ENCODE results near the gene ZBTB25.

Gene ZBTB25

DNA sequence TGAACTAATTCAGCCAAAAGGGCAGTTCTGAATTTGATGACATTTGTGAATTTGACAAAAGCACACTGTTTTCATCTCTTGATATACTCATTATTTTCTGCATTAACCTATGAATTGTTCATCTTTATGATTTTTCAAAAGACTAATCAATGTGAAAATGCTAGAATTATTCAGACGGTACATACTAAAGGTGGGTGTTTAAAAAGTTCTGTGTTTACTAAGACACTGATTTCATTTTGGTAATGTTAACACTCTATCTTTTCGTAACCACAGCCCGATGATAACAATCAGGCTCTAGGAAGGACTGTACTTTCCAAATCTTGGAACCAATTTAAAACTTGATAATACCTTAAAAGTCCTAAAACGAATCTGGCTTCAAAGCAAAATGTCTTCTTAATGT is 28.9 kb downstream of the ZBTB25 start:
- no peak overlapping the region for H3K4me3 ChIP-seq (ENCODE audit: low read depth, low read length)
- no peaks in the 10 kb centered on the region for H3K27me3 ChIP-seq (ENCODE audit: control insufficient read depth, insufficient read depth, low read length)
- no peak overlapping the region for H3K9ac ChIP-seq
- H3K4me2 ChIP-seq (ENCODE audit: low read length): no peak overlapping the region
- peaks cover 3% of the 10 kb centered on the region for H3K79me2 ChIP-seq
- no peaks in the 10 kb centered on the region for H3K36me3 ChIP-seq (ENCODE audit: control insufficient read depth, insufficient read depth, low read length)
- TF ChIP-seq, protein P1, sequence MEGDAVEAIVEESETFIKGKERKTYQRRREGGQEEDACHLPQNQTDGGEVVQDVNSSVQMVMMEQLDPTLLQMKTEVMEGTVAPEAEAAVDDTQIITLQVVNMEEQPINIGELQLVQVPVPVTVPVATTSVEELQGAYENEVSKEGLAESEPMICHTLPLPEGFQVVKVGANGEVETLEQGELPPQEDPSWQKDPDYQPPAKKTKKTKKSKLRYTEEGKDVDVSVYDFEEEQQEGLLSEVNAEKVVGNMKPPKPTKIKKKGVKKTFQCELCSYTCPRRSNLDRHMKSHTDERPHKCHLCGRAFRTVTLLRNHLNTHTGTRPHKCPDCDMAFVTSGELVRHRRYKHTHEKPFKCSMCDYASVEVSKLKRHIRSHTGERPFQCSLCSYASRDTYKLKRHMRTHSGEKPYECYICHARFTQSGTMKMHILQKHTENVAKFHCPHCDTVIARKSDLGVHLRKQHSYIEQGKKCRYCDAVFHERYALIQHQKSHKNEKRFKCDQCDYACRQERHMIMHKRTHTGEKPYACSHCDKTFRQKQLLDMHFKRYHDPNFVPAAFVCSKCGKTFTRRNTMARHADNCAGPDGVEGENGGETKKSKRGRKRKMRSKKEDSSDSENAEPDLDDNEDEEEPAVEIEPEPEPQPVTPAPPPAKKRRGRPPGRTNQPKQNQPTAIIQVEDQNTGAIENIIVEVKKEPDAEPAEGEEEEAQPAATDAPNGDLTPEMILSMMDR (IDR thresholded peaks at IDR 0.05): no peak
- H3K9me3 ChIP-seq (ENCODE audit: control insufficient read depth, low read length): no peaks in the 10 kb centered on the region
- H3K4me1 ChIP-seq: no peaks in the 10 kb centered on the region
- no peak overlapping the region for H3K27ac ChIP-seq
- no peak overlapping the region for H2AFZ ChIP-seq

DNA sequence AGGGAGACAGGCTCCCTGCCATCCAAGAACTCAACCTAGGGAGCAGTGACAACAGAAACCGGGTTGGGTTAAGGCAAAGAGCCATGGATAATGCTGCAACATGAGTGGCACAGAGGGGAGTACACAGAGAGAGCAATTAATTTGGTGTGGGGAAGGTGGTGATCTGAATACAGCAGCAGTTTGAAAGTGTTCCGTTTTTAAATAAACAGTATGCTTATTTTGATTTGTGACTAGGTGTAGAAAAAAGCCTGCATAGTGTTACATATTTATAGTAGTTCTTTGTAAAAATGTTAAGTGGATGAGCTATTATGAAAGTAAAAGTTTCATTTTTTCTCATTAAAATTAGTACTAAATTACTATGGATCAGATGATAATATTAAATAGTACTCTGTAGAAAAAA is 29.6 kb downstream of the ZBTB25 start:
- no peak overlapping the region for H3K9ac ChIP-seq
- H3K4me1 ChIP-seq: no peaks in the 10 kb centered on the region

DNA sequence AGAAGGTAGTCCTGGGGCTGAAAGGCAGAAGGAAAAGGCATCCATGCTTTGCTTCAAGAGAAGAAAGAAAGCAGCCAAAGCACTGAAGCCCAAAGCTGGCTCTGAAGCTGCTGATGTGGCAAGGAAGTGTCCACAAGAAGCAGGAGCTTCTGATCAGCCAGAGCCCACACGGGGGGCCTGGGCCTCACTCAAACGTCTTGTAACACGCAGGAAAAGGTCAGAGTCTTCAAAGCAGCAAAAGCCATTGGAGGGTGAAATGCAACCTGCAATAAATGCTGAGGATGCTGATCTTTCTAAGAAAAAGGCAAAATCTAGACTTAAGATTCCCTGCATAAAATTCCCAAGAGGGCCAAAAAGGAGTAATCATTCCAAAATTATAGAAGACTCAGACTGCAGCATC is 35.2 kb downstream of the ZBTB25 start:
- Histone ChIP-seq H3K79me2 (no peaks in the 10 kb centered on the region), H2AFZ (peak overlapping the region; percentile 40), H3K36me3 (ENCODE audit: control insufficient read depth, insufficient read depth, low read length) (no peaks in the 10 kb centered on the region), H3K9ac (no peak overlapping the region), H3K4me1 (peaks cover 9% of the 10 kb centered on the region), H3K4me2 (ENCODE audit: low read length) (no peak overlapping the region), H3K27ac (peak overlapping the region; percentile 25), H3K4me3 (ENCODE audit: low read depth, low read length) (no peak overlapping the region), H3K27me3 (ENCODE audit: control insufficient read depth, insufficient read depth, low read length) (no peaks in the 10 kb centered on the region), H3K9me3 (ENCODE audit: control insufficient read depth, low read length) (no peaks in the 10 kb centered on the region)
- TF ChIP-seq, protein P1 (IDR thresholded peaks at IDR 0.05): no peak

More for the DNA sequence above, 29.6 kb downstream of the ZBTB25 start:
- Histone ChIP-seq H3K27me3 (ENCODE audit: control insufficient read depth, insufficient read depth, low read length) (no peaks in the 10 kb centered on the region), H2AFZ (no peak overlapping the region), H3K4me3 (ENCODE audit: low read depth, low read length) (no peak overlapping the region), H3K9me3 (ENCODE audit: control insufficient read depth, low read length) (no peaks in the 10 kb centered on the region), H3K79me2 (peaks cover 3% of the 10 kb centered on the region), H3K27ac (no peak overlapping the region), H3K36me3 (ENCODE audit: control insufficient read depth, insufficient read depth, low read length) (no peaks in the 10 kb centered on the region), H3K4me2 (ENCODE audit: low read length) (no peak overlapping the region)
- TF ChIP-seq, protein P1 (IDR thresholded peaks at IDR 0.05): no peak

DNA sequence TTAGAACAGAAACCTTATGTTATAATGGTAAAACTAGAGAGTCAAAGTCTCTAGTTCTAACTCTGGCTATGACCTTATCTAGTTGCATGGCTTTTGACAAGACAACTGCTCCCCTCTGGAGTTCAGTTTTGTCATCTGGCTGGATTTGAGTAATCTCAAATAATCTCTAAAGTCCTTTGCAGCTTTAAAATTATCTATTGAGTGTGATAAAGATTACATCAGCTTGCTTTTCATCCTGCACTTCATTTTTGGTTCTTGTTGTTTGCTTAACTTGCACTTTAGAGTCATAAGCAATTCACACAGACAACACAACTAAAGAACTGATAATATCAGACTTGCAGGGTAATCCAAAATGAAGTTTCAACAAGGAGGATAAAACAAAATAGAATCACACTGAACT is 36.1 kb downstream of the ZBTB25 start:
- TF ChIP-seq, protein P1 (IDR thresholded peaks at IDR 0.05): no peak
- Histone ChIP-seq H3K36me3 (ENCODE audit: control insufficient read depth, insufficient read depth, low read length) (no peaks in the 10 kb centered on the region), H3K9me3 (ENCODE audit: control insufficient read depth, low read length) (no peaks in the 10 kb centered on the region), H3K9ac (no peak overlapping the region), H3K4me2 (ENCODE audit: low read length) (peak overlapping the region; percentile 22), H3K4me1 (peaks cover 9% of the 10 kb centered on the region), H3K4me3 (ENCODE audit: low read depth, low read length) (no peak overlapping the region), H3K27me3 (ENCODE audit: control insufficient read depth, insufficient read depth, low read length) (no peaks in the 10 kb centered on the region), H3K79me2 (no peaks in the 10 kb centered on the region), H3K27ac (peak overlapping the region; percentile 25), H2AFZ (no peak overlapping the region)

GRCh38 chr14:64467101-64467500 is 36.5 kb downstream of the ZBTB25 start:
- H3K4me2 ChIP-seq (ENCODE audit: low read length): no peak overlapping the region
- peak overlapping the region; percentile 25 for H3K27ac ChIP-seq
- TF ChIP-seq, protein P1 (IDR thresholded peaks at IDR 0.05): no peak
- H3K36me3 ChIP-seq (ENCODE audit: control insufficient read depth, insufficient read depth, low read length): no peaks in the 10 kb centered on the region
- H3K79me2 ChIP-seq: no peaks in the 10 kb centered on the region
- no peaks in the 10 kb centered on the region for H3K27me3 ChIP-seq (ENCODE audit: control insufficient read depth, insufficient read depth, low read length)
- H3K4me3 ChIP-seq (ENCODE audit: low read depth, low read length): no peak overlapping the region
- no peak overlapping the region for H3K9ac ChIP-seq
- H3K9me3 ChIP-seq (ENCODE audit: control insufficient read depth, low read length): no peaks in the 10 kb centered on the region
- peaks cover 9% of the 10 kb centered on the region for H3K4me1 ChIP-seq
- H2AFZ ChIP-seq: peak overlapping the region; percentile 2

Data from parathyroid adenoma (tissue), 2 donors.